Lower leg skin (tissue), 4 donors: ENCODE results near the gene CACHD1. TPM values are rescaled to one million over a fixed set of nuclear protein-coding genes. Genes with fewer than 3 reads are reported as not detected.

Source experiments
- DNase-seq, 2 donors: peaks; one replicate each; pipeline ENCODE4 v3.0.0-alpha.2; 2019; ENCODE audit warnings: low spot score in 2 of 2
- H3K4me3 ChIP-seq: fragments of 200-600 bp; sonication (generic); 2 replicates; pipeline ENCODE4 v1.5.1; 2017; ENCODE audit warnings: mild to moderate bottlenecking, low read depth; ENCODE audit not compliant: poor library complexity, severe bottlenecking
- POLR2A ChIP-seq, 2 donors: fragments of 450-650 bp; IDR thresholded peaks; one replicate each; pipeline ENCODE4 v1.6.1; 2016 to 2017; ENCODE audit warnings: antibody characterized with exemption in 2 of 2, mild to moderate bottlenecking in 1 of 2, moderate library complexity in 1 of 2
- WGBS, 2 donors: methylation state at CpG; one replicate each; pipeline ENCODE4 v1.1.5; 2018; 5-methylcytosine and 5-hydroxymethylcytosine counted together
- intact Hi-C: fragments of 100-400 bp; cut with DNase I; formaldehyde crosslinking; loops from one replicate; pipeline ENCODE4 v1.15.0; 2023; ENCODE audit warnings: low total_unique reads
- total RNA-seq, 4 donors: library from RNA; depleted of rRNA; stranded (reverse); fragments of >200 nt; gene quantifications; one replicate each; pipeline ENCODE4 v1.1.0, GENCODE V29; 2016
- TF ChIP-seq, protein P1 (sequence below), 3 donors: fragments of 450-650 bp; IDR thresholded peaks; one replicate each; pipeline ENCODE4 v1.5.1; 2016; ENCODE audit warnings: antibody characterized with exemption in 3 of 3, mild to moderate bottlenecking in 3 of 3, moderate library complexity in 2 of 3

CACHD1 gene
- total RNA-seq, 4 donors from 2014 or later = 7.3 to 17.1 (median 10.9) TPM

DNA sequence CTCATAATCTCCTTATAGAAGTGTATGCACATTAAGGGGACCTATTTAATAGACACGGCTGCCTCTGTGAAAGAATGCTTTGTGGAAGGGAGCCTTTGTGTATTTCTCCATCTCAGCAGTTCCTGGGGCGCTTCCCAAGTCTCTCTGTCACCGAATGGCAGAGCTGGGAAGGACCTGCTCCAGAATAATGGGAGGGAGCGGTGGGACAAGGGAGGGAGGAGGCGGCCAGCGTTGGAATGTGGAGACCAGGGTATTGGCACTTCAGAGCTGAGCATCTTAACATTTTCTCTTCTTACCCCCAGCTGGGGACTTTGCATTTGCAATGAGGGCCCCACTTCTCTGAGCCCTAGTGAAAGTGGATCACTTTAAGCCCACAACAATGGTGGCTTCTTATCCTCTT is 23.9 kb downstream of the CACHD1 start:
- intact Hi-C loops = no loop called here
- DNase-seq = no peak
- no peak overlapping the region for H3K4me3 ChIP-seq
- TF ChIP-seq, protein P1, sequence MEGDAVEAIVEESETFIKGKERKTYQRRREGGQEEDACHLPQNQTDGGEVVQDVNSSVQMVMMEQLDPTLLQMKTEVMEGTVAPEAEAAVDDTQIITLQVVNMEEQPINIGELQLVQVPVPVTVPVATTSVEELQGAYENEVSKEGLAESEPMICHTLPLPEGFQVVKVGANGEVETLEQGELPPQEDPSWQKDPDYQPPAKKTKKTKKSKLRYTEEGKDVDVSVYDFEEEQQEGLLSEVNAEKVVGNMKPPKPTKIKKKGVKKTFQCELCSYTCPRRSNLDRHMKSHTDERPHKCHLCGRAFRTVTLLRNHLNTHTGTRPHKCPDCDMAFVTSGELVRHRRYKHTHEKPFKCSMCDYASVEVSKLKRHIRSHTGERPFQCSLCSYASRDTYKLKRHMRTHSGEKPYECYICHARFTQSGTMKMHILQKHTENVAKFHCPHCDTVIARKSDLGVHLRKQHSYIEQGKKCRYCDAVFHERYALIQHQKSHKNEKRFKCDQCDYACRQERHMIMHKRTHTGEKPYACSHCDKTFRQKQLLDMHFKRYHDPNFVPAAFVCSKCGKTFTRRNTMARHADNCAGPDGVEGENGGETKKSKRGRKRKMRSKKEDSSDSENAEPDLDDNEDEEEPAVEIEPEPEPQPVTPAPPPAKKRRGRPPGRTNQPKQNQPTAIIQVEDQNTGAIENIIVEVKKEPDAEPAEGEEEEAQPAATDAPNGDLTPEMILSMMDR (IDR thresholded peaks at IDR 0.05) = no peak
- no peak for TF ChIP-seq POLR2A (IDR thresholded peaks at IDR 0.05)
- 78% methylated on average over 6 of the region's 6 CpGs for WGBS, 2 donors

DNA sequence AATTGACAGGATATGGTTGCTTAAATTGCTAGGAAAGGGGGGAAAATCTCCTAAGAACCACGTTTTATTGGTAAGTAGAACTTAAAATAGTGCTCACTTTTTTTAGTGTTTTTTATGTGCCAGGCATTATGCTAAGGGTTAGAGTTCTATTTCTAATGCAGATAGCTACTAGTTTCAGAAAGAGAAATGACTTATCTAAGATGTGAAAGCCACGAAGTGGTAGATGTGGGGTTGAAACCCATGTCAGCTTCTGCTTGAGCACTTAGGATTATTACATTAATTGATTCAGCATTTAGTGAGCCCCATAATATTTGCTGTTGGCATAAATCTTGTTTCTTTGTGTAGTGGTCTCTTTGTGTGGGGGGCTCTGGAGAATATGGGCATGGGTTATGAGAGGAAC is 24.7 kb downstream of the CACHD1 start:
- WGBS, 2 donors = 42 to 45% methylated on average over 2 of the region's 2 CpGs
- no peak overlapping the region for H3K4me3 ChIP-seq
- no peak for DNase-seq
- intact Hi-C loops = no loop called here
- no peak for TF ChIP-seq POLR2A (IDR thresholded peaks at IDR 0.05)
- TF ChIP-seq, protein P1 (IDR thresholded peaks at IDR 0.05) = no peak

DNA sequence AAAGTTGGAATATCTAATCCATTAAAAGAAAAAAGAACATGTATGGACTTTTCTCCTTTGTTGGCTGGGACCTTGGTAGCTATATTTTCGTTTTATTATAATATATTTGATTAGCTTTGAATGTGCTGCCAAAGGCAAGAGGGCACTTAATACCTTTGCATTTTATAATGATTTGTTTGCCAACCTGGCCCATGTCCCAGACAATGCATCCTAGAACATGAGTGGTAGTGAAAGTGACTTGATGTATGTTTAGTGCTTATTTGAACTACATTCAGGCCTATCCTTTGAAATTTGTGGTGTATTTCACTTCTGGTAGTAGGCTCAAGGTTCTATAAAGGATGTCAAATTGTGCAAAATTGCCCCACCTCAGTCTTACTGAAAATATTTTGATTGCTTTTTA is 25.9 kb downstream of the CACHD1 start:
- intact Hi-C loops = no loop called here
- WGBS, 2 donors = 35 to 38% methylated on average over 1 of the region's 1 CpG

DNA sequence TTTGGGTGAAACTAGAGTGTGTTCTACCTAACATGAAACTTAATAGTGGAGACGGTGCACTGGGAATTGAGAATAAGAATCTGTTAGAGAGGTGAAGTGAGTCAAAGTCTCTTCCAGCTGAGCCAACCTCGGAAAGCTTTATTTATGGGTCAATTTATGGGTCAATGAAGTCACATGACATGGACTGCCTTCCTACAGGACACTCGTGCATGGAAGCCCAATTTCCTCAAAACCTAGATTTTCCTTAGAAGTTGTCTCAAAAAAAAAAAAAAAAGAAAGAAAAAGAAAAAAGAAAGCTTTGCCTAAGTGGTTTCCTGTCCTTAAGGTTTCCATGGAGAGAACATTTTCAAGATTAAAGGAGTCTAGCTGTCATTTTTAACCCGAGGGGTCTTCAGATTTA is 26.7 kb downstream of the CACHD1 start:
- no peak for DNase-seq
- no peak for TF ChIP-seq POLR2A (IDR thresholded peaks at IDR 0.05)
- TF ChIP-seq, protein P1 (IDR thresholded peaks at IDR 0.05) = no peak
- intact Hi-C loops = no loop called here
- H3K4me3 ChIP-seq = no peak overlapping the region
- WGBS, 2 donors = 67 to 69% methylated on average over 4 of the region's 4 CpGs

More for the DNA sequence above, 25.9 kb downstream of the CACHD1 start:
- no peak for DNase-seq
- TF ChIP-seq, protein P1 (IDR thresholded peaks at IDR 0.05) = no peak
- TF ChIP-seq POLR2A (IDR thresholded peaks at IDR 0.05) = no peak
- H3K4me3 ChIP-seq = no peak overlapping the region

DNA sequence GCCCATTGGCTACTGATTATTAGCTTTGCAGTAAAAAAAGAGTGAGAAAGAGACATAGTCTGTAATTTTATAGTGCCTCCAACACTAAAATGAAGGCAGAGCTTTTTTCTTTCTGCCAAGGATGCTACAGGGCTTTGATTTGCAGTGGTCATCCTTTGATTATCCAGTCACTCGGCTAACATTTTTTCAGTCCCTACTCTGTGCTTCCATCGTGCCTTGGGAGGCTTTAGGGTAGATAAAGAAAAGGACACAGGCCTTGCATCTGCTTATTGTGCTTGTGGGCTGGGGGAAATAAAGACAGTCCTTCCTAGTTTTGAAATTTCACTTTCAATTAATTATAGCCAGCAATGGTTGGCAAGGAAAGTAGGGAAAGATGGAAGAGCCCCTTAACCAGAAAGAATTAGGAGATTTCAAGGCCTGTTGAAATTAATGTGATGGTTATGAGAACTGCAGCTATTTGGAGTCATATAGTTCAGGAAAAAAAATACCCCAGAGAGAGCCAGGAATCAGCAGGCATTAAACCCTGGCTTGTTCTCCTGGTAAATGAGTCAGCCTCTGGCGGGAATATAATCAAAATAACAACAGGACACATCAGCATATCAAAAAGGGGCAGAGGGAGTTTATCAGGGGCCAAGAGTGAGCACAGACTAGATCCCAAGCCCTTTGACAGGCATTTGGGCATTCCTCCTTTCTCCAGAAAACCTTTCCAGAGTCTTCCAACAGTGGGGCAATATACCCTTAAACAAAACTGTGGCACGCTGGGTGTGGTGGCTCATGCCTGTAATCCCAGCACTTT is 27.4 kb downstream of the CACHD1 start:
- DNase-seq = no peak
- H3K4me3 ChIP-seq = no peak overlapping the region
- intact Hi-C loops = no loop called here
- no peak for TF ChIP-seq POLR2A (IDR thresholded peaks at IDR 0.05)
- TF ChIP-seq, protein P1 (IDR thresholded peaks at IDR 0.05) = no peak
- WGBS, 2 donors = 47 to 62% methylated on average over 4 of the region's 4 CpGs

DNA sequence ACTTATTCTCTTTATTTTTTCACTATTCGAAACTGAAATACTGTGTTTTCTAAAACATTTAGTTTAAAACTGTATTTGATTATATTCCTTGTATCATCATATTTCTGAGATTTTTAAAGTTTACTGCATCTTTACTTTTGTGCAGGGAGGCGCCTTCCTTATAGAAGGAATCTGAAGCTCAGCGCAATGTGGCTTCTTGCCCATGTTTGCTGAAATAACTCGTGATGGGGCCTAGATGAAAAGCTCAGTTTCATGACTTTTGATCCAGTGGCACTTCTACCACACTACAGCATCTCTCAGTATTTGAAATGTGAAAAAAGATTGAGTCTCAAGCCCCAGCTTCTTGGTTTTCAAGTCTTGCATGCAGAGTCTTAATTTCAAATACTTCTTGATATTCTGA is 28.4 kb downstream of the CACHD1 start:
- no peak for DNase-seq
- intact Hi-C loops = no loop called here
- TF ChIP-seq, protein P1 (IDR thresholded peaks at IDR 0.05) = no peak
- no peak for TF ChIP-seq POLR2A (IDR thresholded peaks at IDR 0.05)
- H3K4me3 ChIP-seq = no peak overlapping the region
- WGBS, 2 donors = 83 to 86% methylated on average over 4 of the region's 4 CpGs
